Measurements from ENCODE around the gene CHPT1.

CHPT1 gene

DNA sequence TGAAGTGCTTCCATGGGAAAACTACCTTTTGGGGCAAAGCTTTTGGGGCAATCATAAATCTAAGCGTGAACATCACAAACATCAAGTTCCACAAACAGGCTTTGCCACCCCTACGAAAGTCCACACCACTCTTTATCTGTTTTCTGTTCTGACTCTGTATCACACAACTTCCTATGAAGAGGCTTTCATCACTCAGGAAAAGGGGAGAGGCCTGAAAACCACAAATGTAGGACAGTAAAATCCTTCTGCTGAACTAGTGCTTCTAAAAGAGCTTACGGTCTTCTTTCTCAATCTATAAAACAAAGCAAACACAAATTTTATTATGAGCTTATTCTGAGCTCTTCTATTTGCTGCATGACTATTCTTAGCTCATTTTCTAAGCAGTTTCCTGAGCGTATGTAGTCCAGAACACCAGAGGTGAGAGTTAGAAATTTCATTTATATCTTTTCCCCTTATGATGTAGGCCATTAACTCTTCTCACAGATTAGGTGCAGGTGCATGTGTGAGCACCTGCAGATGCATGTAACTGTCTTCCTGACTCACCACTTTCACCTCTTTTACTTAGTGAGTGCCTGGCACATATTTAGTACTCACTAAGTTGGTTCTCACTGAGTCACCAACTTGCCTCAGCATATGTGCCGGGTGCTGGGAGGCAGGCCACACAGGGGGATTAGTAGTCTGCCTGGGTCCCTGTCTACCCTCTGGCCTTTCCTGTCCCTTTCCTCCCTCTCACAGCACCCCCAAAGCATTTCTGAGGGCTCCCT, 74.8 kb downstream of the CHPT1 start:
- no peak for DNase-seq

DNA sequence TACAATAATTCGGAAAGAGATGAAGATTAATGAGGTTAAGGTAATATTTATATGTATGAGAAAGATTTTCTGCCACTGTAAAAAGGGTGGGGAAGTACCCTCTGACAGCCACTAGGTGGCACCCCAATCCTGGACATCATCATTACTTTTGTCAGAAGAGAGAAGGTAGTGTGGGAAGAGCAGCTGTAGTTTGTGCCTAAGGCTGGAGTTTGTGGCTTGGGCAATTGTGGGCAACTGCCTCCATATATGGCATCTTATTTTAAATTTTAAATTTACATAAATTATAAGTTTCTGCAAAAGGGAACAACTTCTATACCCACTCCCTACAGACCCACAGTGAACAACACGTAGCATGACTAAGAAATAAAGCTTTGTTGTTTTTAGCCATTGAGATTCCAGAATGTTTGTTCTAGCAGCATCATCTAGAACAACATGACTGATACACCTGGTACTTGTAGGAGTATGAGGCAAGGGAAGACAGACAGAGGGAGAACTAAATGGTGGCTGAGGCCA, 76.3 kb downstream of the CHPT1 start:
- peak; percentile 77 to 88 for DNase-seq
- TF ChIP-seq POLR2A (IDR thresholded peaks at IDR 0.05; ENCODE audit: low read length) = no peak
- TF ChIP-seq GATA1 (IDR thresholded peaks at IDR 0.05; ENCODE audit: low read depth, low read length) = no peak

More for the DNA sequence above, 74.8 kb downstream of the CHPT1 start:
- TF ChIP-seq POLR2A (IDR thresholded peaks at IDR 0.05; ENCODE audit: low read length) = no peak
- no peak for TF ChIP-seq GATA1 (IDR thresholded peaks at IDR 0.05; ENCODE audit: low read depth, low read length)

DNA sequence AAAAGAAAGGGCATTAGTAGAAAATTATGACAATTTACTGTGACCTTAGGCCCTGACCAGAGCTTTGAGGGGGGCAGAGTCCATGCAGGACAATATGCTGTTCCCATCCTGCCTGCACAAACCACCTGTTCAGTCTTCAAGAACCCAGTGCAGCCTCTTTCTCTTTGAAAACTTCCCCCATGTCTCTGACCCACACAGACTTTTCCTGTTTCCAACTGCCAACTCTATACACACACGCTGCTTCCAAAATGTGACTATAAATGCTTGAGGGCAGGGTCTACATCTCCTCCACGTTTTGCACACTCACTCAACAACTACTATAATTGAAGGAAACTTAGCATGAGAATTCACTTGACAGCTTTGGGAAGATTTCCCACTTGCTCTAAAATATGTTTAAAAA, 78.4 kb downstream of the CHPT1 start:
- no peak for DNase-seq
- TF ChIP-seq POLR2A (IDR thresholded peaks at IDR 0.05; ENCODE audit: low read length) (no peak), GATA1 (IDR thresholded peaks at IDR 0.05; ENCODE audit: low read depth, low read length) (no peak)

DNA sequence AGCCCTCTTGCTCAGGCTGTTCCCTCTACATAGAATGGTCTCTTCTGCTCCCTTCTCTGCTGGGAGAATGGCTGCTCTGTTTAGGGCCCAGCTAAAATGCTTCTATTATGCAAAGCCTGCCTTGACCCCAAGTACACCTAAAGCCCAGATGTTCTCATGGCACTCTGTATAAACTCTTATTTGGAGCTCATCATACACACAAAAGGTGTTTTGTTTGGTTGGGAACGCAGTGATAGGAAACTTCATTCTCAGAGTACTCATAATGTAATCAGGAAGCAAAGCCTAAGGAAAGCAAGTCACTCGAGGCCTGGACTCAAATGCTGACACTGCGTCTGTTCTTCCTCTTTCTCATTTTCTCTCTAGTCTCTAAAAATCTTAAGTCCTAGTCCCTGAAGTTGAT, 80.0 kb downstream of the CHPT1 start:
- DNase-seq = no peak
- TF ChIP-seq GATA1 (IDR thresholded peaks at IDR 0.05; ENCODE audit: low read depth, low read length) (no peak), POLR2A (IDR thresholded peaks at IDR 0.05; ENCODE audit: low read length) (no peak)

DNA sequence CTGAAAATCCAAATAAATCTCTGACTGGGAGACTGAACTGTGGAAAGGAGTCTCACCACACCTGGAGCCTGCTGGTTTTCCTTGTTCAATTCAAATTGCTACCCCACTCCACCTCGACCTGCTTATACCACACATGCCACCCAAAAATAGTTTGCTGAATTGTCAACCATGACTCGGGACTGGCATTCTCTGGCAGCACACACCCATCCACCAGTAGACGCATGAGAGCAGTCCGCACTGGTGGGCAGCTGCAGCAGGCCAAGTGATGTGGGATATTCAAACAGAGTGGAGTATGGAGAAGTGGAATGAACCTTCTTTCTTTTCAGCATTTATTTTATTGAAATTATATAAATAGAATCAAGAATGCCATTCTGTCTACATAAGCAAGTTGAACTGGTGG, 80.5 kb downstream of the CHPT1 start:
- no peak for DNase-seq
- no peak for TF ChIP-seq POLR2A (IDR thresholded peaks at IDR 0.05; ENCODE audit: low read length)
- no peak for TF ChIP-seq GATA1 (IDR thresholded peaks at IDR 0.05; ENCODE audit: low read depth, low read length)

Data from erythroblast (primary cell).